ENCODE measurements around the gene SLC26A9.

Gene SLC26A9, protein sequence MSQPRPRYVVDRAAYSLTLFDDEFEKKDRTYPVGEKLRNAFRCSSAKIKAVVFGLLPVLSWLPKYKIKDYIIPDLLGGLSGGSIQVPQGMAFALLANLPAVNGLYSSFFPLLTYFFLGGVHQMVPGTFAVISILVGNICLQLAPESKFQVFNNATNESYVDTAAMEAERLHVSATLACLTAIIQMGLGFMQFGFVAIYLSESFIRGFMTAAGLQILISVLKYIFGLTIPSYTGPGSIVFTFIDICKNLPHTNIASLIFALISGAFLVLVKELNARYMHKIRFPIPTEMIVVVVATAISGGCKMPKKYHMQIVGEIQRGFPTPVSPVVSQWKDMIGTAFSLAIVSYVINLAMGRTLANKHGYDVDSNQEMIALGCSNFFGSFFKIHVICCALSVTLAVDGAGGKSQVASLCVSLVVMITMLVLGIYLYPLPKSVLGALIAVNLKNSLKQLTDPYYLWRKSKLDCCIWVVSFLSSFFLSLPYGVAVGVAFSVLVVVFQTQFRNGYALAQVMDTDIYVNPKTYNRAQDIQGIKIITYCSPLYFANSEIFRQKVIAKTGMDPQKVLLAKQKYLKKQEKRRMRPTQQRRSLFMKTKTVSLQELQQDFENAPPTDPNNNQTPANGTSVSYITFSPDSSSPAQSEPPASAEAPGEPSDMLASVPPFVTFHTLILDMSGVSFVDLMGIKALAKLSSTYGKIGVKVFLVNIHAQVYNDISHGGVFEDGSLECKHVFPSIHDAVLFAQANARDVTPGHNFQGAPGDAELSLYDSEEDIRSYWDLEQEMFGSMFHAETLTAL

DNA sequence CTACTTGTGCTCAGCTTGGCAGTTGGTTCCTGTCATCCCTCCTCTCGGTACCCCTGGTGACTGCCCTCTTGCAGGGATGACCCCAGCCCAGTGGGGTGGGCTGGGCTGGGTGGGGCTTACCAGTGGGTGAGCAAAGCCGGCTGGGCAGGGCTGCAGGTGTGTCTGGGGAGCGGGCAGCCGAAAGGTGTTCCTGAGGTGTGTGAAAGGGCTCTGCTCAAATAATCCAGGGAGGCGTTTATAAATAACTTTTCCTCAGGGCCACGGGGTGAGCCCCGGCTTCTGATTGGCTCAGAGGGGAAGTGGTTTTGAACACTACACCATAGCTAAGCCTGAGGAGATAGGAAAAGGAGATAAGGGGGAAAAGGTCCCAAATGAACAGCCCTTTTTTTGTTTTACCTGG, at the start of gene SLC26A9:
Gene SLC26A9 (minus strand): TSS at position 212 of the 400 bp plus-strand sequence. CDS start 7,636 bp downstream, outside the sequence.
- TF ChIP-seq, protein P1, sequence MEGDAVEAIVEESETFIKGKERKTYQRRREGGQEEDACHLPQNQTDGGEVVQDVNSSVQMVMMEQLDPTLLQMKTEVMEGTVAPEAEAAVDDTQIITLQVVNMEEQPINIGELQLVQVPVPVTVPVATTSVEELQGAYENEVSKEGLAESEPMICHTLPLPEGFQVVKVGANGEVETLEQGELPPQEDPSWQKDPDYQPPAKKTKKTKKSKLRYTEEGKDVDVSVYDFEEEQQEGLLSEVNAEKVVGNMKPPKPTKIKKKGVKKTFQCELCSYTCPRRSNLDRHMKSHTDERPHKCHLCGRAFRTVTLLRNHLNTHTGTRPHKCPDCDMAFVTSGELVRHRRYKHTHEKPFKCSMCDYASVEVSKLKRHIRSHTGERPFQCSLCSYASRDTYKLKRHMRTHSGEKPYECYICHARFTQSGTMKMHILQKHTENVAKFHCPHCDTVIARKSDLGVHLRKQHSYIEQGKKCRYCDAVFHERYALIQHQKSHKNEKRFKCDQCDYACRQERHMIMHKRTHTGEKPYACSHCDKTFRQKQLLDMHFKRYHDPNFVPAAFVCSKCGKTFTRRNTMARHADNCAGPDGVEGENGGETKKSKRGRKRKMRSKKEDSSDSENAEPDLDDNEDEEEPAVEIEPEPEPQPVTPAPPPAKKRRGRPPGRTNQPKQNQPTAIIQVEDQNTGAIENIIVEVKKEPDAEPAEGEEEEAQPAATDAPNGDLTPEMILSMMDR (IDR thresholded peaks at IDR 0.05; ENCODE audit: low read depth, low read length), result no peak
- no peak for DNase-seq (ENCODE audit: extremely low read depth, low read depth)

DNA sequence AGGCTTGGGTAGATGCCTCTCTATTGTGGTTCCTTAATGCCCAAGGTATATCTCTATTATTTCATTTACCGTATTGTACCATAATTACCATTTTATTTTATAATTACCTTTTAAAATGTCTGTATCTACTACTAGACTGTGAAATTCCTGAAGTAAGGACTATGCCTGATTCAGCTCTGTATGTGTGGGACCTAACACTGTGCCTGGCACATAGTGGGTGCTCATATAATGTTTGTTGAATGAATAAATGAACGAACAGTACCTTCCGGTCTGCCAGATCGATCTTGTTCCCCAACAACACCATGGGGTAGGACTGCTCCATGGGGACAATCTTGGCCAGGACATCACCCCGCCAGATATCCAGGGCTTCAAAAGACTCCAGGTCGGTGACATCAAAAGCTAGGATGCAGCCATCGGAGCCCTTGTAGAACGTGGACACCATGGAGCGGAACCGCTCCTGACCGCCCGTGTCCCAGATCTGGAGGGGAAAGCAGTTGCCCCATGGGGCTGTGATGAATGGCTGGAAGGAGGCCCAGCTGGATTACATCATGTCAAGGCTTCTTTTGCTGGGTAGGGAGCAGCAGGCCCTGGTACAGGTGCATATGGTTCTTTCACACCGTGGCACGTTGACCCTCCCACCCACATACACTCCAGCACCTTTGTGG, 49.1 kb upstream of the SLC26A9 start:
- DNase-seq (ENCODE audit: extremely low read depth, low read depth), result no peak
- TF ChIP-seq, protein P1 (IDR thresholded peaks at IDR 0.05; ENCODE audit: low read depth, low read length), result no peak

DNA sequence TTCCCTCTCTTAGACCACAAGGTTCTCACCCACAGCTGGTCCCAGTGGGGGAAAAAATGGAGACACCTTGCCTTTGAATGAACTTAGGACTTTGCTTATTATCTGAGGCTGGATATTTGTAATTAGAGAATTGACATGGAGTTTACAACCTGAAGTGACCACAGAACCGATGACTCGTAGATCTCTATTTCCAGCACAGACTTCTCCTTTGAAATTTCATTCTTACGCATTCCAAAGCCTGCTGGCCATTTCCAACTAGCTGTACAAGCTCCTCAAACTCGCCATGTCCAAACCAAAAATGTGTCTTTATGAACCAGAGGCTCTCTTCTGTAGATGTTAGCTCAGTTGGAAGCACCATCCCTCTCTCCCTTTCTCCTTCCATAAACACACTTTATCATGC, 48.0 kb upstream of the SLC26A9 start:
- no peak for DNase-seq (ENCODE audit: extremely low read depth, low read depth)
- TF ChIP-seq, protein P1 (IDR thresholded peaks at IDR 0.05; ENCODE audit: low read depth, low read length), result no peak

DNA sequence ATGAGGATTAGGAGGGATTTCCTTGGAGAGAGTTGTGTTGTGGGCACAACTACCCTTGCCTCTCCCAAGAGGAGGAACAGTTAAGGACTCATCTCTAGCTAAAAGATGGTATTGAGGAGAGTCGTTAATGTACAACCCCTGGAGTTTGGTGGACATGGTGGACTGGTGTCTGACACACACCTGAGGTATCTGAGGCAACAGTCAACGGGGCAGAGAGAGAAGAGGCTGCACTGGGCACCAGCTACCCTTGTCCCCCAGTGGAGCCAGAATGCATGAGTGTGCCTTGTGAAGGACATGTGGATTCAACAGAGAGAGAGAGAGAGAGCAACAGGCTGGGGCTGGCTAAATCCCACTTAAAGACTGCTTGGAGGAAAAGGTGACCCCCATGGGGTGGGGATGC, 47.0 kb upstream of the SLC26A9 start:
- TF ChIP-seq, protein P1 (IDR thresholded peaks at IDR 0.05; ENCODE audit: low read depth, low read length), result no peak
- DNase-seq (ENCODE audit: extremely low read depth, low read depth), result no peak

DNA sequence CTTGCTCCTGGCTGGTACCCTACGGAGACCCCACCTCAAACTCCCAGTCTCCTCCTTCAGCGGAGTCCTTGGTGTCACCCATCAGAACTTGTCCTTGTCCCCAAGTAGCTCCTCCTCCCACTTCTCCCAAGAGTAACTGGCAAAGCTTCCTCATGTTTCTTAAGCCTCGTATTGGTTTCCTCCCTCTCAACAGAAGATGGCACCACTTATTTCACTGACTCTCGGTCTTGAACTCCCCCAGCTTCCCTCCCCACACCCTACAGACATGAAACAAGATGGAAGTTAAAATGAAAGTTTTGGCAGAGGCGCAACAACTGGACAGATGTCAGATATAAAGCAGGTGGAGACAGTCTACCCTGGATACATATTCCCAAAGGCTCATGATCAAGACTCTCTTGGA, 46.5 kb upstream of the SLC26A9 start:
- TF ChIP-seq, protein P1 (IDR thresholded peaks at IDR 0.05; ENCODE audit: low read depth, low read length), result no peak
- DNase-seq (ENCODE audit: extremely low read depth, low read depth), result no peak

DNA sequence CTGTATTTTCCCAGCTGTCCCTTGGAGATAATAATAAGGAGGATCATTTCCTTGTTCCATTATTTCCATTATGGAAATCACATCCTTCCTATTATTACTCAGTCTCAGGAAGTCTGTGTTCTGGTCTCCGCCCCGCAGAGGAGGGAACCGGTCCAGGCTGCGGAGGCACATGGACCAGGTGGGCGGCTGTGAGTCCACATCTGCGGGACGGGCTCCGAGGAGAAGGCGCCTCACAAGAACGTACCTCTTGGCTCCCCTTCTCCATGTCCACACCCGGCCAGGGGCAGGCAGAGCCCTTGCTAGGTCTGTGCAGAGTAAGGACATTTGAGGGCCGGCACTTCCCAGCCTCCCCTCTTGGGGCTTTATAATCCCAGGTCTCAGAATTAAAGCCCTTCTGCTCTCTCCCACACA, 45.3 kb upstream of the SLC26A9 start:
- TF ChIP-seq, protein P1 (IDR thresholded peaks at IDR 0.05; ENCODE audit: low read depth, low read length), result no peak
- DNase-seq (ENCODE audit: extremely low read depth, low read depth), result no peak

All from AG09319 (cell line).